MCF 10A (cell line): ENCODE data around the gene CORO2A. TPM values are rescaled to one million over a fixed set of nuclear protein-coding genes. Genes with fewer than 3 reads are reported as not detected.
"Not testable (repeated sequence)": the region's sequence is repeated elsewhere in the genome, so short reads cannot be mapped to it uniquely, and the experiment has no call there.

Experiments used
- BruUV-seq: library from RNA; stranded (reverse); fragments of 400-500 nt; replicated peaks from 2 replicates; lab custom pipeline; 2021; lab: Mats Ljungman, UMichigan
- CTCF ChIA-PET: fragments of 300-600 bp; sonication (Branson Sonifier 250); formaldehyde crosslinking; extraction: SDS; loops from one replicate; lab custom pipeline; 2021; ENCODE audit warnings: antibody characterized with exemption, inconsistent platforms; lab: Yijun Ruan, JAX
- POLR2A ChIA-PET: fragments of 300-600, 350-650 bp; sonication (Branson Sonifier 250); formaldehyde crosslinking; extraction: SDS; loops from one replicate; lab custom pipeline; 2020; ENCODE audit warnings: antibody characterized with exemption, inconsistent platforms; lab: Yijun Ruan, JAX
- DNase-seq: peaks from one replicate; pipeline ENCODE4 v3.0.0-alpha.2; 2018; ENCODE audit not compliant: unreplicated experiment
- H3K27ac Mint-ChIP-seq: one replicate; pipeline ENCODE4 v1.8.0; 2022; ENCODE audit warnings: mild to moderate bottlenecking, low read depth, mixed read lengths; ENCODE audit not compliant: unreplicated experiment
- H3K27me3 Mint-ChIP-seq: one replicate; pipeline ENCODE4 v1.8.0; 2022; ENCODE audit warnings: mixed read lengths; ENCODE audit not compliant: insufficient read depth, unreplicated experiment
- H3K36me3 Mint-ChIP-seq: one replicate; pipeline ENCODE4 v1.8.0; 2022; ENCODE audit warnings: mild to moderate bottlenecking, moderate library complexity, mixed read lengths; ENCODE audit not compliant: insufficient read depth, unreplicated experiment
- H3K4me1 Mint-ChIP-seq: one replicate; pipeline ENCODE4 v1.8.0; 2022; ENCODE audit warnings: mixed read lengths; ENCODE audit not compliant: insufficient read depth, unreplicated experiment
- H3K4me3 Mint-ChIP-seq: one replicate; pipeline ENCODE4 v1.8.0; 2022; ENCODE audit warnings: mild to moderate bottlenecking, moderate library complexity, mixed read lengths; ENCODE audit not compliant: unreplicated experiment
- H3K9me3 Mint-ChIP-seq: one replicate; pipeline ENCODE4 v1.8.0; 2022; ENCODE audit warnings: mixed read lengths; ENCODE audit not compliant: unreplicated experiment
- CTCF ChIP-seq: fragments of 200-600 bp; IDR thresholded peaks from one replicate; pipeline ENCODE4 v1.8.0; 2022; ENCODE audit warnings: antibody characterized with exemption, mild to moderate bottlenecking; ENCODE audit not compliant: unreplicated experiment
- intact Hi-C: fragments of 100-400 bp; cut with micrococcal nuclease; formaldehyde crosslinking; loops from 2 replicates; pipeline ENCODE4 v1.14.1; 2022
- total RNA-seq: library from RNA; stranded (reverse); gene quantifications from 2 replicates; pipeline ENCODE4 v1.2.3, GENCODE V29; 2022

Gene CORO2A
- total RNA-seq, 1 experiment from 2014 or later: 3.4 TPM

DNA sequence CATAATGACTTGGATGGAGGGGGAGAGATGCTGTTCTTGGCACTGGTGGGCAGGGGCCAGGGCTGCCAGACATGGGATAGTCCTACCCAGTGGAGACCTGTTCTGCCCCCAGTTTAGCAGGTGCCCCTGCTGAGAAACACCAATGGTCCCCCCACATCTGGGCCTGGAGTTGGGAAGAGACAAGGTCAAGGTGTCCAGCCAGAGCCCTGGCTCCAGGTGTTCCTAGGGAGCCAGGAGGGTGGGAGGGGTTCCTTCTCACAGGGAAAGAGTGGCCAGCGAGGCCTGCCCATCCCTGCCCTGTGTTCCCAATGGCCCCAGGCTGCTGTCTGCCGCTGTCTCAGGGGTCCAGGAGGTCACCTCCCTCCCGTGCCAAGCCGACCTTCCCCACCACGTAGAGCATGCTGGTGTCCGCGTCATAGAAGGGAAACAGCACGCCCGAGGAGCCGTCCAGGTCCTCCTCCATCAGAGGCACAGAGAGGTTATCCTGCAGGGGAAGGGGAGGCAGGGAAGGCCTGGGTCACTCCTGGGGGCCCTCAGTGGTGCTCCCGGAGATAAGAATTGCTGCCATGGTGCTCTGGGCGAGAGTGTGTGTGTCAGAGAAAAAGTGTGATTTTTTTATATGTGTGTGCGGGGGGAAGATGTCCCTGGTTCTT lies 61.7 kb downstream of the CORO2A start:
- Mint-ChIP-seq H3K27me3 (no peaks in the 10 kb centered on the region), H3K4me3 (no peak overlapping the region), H3K27ac (no peak overlapping the region), H3K4me1 (no peaks in the 10 kb centered on the region), H3K9me3 (no peaks in the 10 kb centered on the region), H3K36me3 (peaks cover 11% of the 10 kb centered on the region)
- CTCF ChIA-PET: interaction anchor here (1.3 kb wide), 1 partner anchor 75 kb away, joined by 4 read pairs; no protein-coding TSS in a partner anchor
- intact Hi-C loops: no loop called here
- no TSS peak for BruUV-seq
- no peak for TF ChIP-seq CTCF
- no peak for DNase-seq
- POLR2A ChIA-PET: no interaction called here

DNA sequence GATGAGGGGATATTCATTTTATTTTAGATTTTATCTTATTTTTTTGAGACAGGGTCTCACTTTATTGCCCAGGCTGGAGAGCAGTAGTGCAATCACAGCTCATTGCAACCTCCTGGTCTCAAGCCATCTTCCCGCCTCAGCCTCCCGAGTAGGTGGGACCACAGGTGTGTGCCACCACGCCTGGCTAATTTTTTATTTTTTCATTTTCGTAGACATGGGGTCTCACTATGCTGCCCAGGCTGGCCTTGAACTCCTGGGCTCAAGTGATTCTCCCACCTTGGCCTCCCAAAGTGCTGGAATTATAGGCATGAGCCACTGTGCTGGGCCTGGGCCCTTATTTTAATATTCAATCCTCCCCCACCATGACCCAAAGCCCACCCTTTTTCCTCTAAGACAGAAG lies 62.4 kb downstream of the CORO2A start:
- DNase-seq, H3K4me3 Mint-ChIP-seq, intact Hi-C loops, H3K9me3 Mint-ChIP-seq, H3K27ac Mint-ChIP-seq, H3K4me1 Mint-ChIP-seq, POLR2A ChIA-PET, BruUV-seq, H3K27me3 Mint-ChIP-seq: not testable (repeated sequence)
- CTCF ChIA-PET: interaction anchor here (1.0 to 1.2 kb wide), 2 partner anchors 8 to 44 kb away, joined by 3 to 4 read pairs; no protein-coding TSS in a partner anchor
- H3K36me3 Mint-ChIP-seq: peaks cover 11% of the 10 kb centered on the region

- no peak for DNase-seq
- TF ChIP-seq CTCF: no peak
- CTCF ChIA-PET: interaction anchor here (0.8 to 1.2 kb wide), 3 partner anchors 8 to 43 kb away, joined by 3 to 4 read pairs (median 3); no protein-coding TSS in a partner anchor
- Mint-ChIP-seq H3K36me3 (peaks cover 11% of the 10 kb centered on the region), H3K9me3 (no peaks in the 10 kb centered on the region), H3K4me1 (no peaks in the 10 kb centered on the region), H3K27me3 (no peaks in the 10 kb centered on the region), H3K4me3 (no peak overlapping the region), H3K27ac (no peak overlapping the region)
- intact Hi-C loops: no loop called here
- no TSS peak for BruUV-seq
- POLR2A ChIA-PET: no interaction called here
Measured at GRCh38 chr9:98129451-98129881, 63.0 kb downstream of the CORO2A start.

DNA sequence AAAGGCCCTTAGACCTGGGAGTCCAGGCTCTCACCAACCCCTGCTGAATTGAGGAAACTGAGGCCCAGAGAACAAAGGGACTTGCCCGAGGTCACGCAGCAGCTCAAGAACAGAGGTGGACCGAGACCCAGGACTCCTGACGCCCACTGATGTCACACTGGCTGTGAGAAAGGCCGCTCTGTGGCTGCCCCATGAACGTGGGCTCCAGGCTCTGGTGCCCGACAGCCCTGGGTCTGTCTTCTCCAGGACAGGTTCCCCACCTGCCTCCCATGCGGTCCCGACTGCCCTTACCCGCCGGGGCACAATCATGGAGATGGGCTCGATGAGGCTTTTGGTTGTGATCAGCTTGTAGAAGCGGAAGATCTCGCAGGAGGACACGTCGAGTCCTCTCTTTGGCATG lies 64.1 kb downstream of the CORO2A start:
- Mint-ChIP-seq H3K27ac (no peak overlapping the region), H3K4me3 (no peak overlapping the region), H3K27me3 (no peaks in the 10 kb centered on the region), H3K4me1 (no peaks in the 10 kb centered on the region), H3K9me3 (no peaks in the 10 kb centered on the region), H3K36me3 (peaks cover 11% of the 10 kb centered on the region)
- intact Hi-C loops: no loop called here
- TF ChIP-seq CTCF: no peak
- DNase-seq: no peak
- CTCF ChIA-PET: interaction anchor here (0.6 to 0.8 kb wide), 2 partner anchors 12 to 331 kb away, joined by 3 read pairs; no protein-coding TSS in a partner anchor
- POLR2A ChIA-PET: no interaction called here
- no TSS peak for BruUV-seq
